PC-9 (cell line): ENCODE results near the gene STK10. TPM values are rescaled to one million over a fixed set of nuclear protein-coding genes. Genes with fewer than 3 reads are reported as not detected.

ENCODE experiments used
- BruUV-seq: library from RNA; stranded (reverse); fragments of 400-500 nt; replicated peaks from 2 replicates; lab custom pipeline; 2021; lab: Mats Ljungman, UMichigan
- CTCF ChIA-PET: fragments of 300-600 bp; sonication (Branson Sonifier 250); formaldehyde crosslinking; loops from one replicate; lab custom pipeline; 2022; ENCODE audit warnings: antibody characterized with exemption; lab: Charles Lee
- POLR2A ChIA-PET: fragments of 300-600 bp; sonication (Branson Sonifier 250); formaldehyde crosslinking; loops from one replicate; lab custom pipeline; 2022; ENCODE audit warnings: antibody characterized with exemption; ENCODE audit not compliant: unreplicated experiment; lab: Charles Lee
- DNase-seq, 2 experiments: peaks; one replicate each; pipeline versions ENCODE4 v3.0.0 to v3.0.0-alpha.2; 2015 to 2022; ENCODE audit warnings: mixed read lengths in 1 of 2
- H2AFZ ChIP-seq: fragments of 200-600 bp; sonication (generic); 2 replicates; pipeline ENCODE4 v1.8.1; 2017; ENCODE audit warnings: antibody characterized with exemption
- H3F3A ChIP-seq: fragments of 200-600 bp; sonication (generic); 2 replicates; pipeline ENCODE4 v1.8.1; 2017; ENCODE audit warnings: antibody characterized with exemption, mild to moderate bottlenecking, low read depth; ENCODE audit not compliant: insufficient read depth
- H3K27ac ChIP-seq: fragments of 200-600 bp; sonication (generic); 2 replicates; pipeline ENCODE4 v1.6.1; 2016; ENCODE audit warnings: mixed run types
- H3K27me3 ChIP-seq: fragments of 200-600 bp; sonication (generic); 2 replicates; pipeline ENCODE4 v1.6.1; 2016; ENCODE audit warnings: low read depth, mixed run types; ENCODE audit not compliant: insufficient read depth
- H3K36me3 ChIP-seq: fragments of 200-600 bp; sonication (generic); 2 replicates; pipeline ENCODE4 v1.6.1; 2016; ENCODE audit warnings: low read depth, mixed run types
- H3K4me1 ChIP-seq: fragments of 200-600 bp; sonication (generic); replicated peaks from 2 replicates; pipeline ENCODE4 v1.6.1; 2016; ENCODE audit warnings: mixed run types; ENCODE audit not compliant: insufficient read depth
- H3K4me2 ChIP-seq: fragments of 200-600 bp; sonication (generic); 2 replicates; pipeline ENCODE4 v1.6.1; 2017; ENCODE audit warnings: mixed run types
- H3K4me3 ChIP-seq: fragments of 200-600 bp; sonication (generic); 2 replicates; pipeline ENCODE4 v1.6.1; 2016; ENCODE audit warnings: mixed run types
- H3K79me2 ChIP-seq: fragments of 200-600 bp; sonication (generic); 2 replicates; pipeline ENCODE4 v1.6.1; 2017; ENCODE audit warnings: low read depth, mixed run types
- H3K9me2 ChIP-seq: fragments of 200-600 bp; sonication (generic); 2 replicates; pipeline ENCODE4 v1.8.1; 2017; ENCODE audit warnings: mild to moderate bottlenecking; ENCODE audit not compliant: insufficient read depth
- H3K9me3 ChIP-seq: fragments of 200-600 bp; sonication (generic); 2 replicates; pipeline ENCODE4 v1.8.1; 2016; ENCODE audit warnings: low read depth; ENCODE audit not compliant: insufficient read depth
- H4K20me1 ChIP-seq: fragments of 200-600 bp; sonication (generic); 2 replicates; pipeline ENCODE4 v1.8.1; 2017; ENCODE audit not compliant: insufficient read depth
- CTCF ChIP-seq: fragments of 200-600 bp; sonication (generic); conservative IDR thresholded peaks from 2 replicates; pipeline ENCODE4 v1.6.1; 2017; ENCODE audit warnings: mixed run types, antibody characterized with exemption, mild to moderate bottlenecking, moderate library complexity
- EZH2 ChIP-seq: fragments of 200-600 bp; sonication (generic); IDR thresholded peaks from 2 replicates; pipeline ENCODE4 v1.8.0; 2017; ENCODE audit warnings: antibody characterized with exemption, low read depth
- intact Hi-C: fragments of 100-400 bp; cut with micrococcal nuclease; formaldehyde crosslinking; loops from one replicate; pipeline ENCODE4 v1.10.0; 2022; ENCODE audit not compliant: unreplicated experiment
- total RNA-seq: library from RNA; stranded (reverse); gene quantifications from 2 replicates; pipeline ENCODE4 v1.2.3, GENCODE V29; 2021

STK10 gene
- total RNA-seq, 1 experiment from 2014 or later: 31.5 TPM

GRCh38 chr5:172105811-172106210 is 82.2 kb downstream of the STK10 start:
- Histone ChIP-seq H3K9me3 (no peaks in the 10 kb centered on the region), H3K27ac (no peak overlapping the region), H3K79me2 (no peaks in the 10 kb centered on the region), H3K9me2 (no peaks in the 10 kb centered on the region), H3K4me2 (no peak overlapping the region), H4K20me1 (peaks cover 3% of the 10 kb centered on the region; the same call in 1 of the 2 replicates), H3K4me1 (peaks cover 27% of the 10 kb centered on the region), H3K4me3 (no peak overlapping the region), H3F3A (peaks cover 21% of the 10 kb centered on the region), H3K27me3 (no peaks in the 10 kb centered on the region), H3K36me3 (no peaks in the 10 kb centered on the region), H2AFZ (no peak overlapping the region)
- no peak for DNase-seq
- BruUV-seq: no TSS peak
- intact Hi-C loops: loop anchor here (5.0 kb wide), 1 partner anchor 591 kb away; no protein-coding TSS in a partner anchor
- POLR2A ChIA-PET: interaction anchor here (0.7 kb wide), 1 partner anchor 99 kb away, joined by 3 read pairs; the partner anchor contains the start of gene FBXW11
- CTCF ChIA-PET: interaction anchor here (0.6 kb wide), 2 partner anchors 13 to 80 kb away, joined by 3 to 19 read pairs; no protein-coding TSS in a partner anchor
- TF ChIP-seq CTCF (no peak), EZH2 (no peak)

- no peak for DNase-seq
- Histone ChIP-seq H3K9me3 (no peaks in the 10 kb centered on the region), H3F3A (peaks cover 21% of the 10 kb centered on the region), H3K4me2 (no peak overlapping the region), H2AFZ (no peak overlapping the region), H3K9me2 (no peaks in the 10 kb centered on the region), H3K79me2 (no peaks in the 10 kb centered on the region), H3K4me3 (no peak overlapping the region), H4K20me1 (peaks cover 3% of the 10 kb centered on the region; the same call in 1 of the 2 replicates), H3K36me3 (no peaks in the 10 kb centered on the region), H3K27me3 (no peaks in the 10 kb centered on the region), H3K27ac (no peak overlapping the region), H3K4me1 (peaks cover 27% of the 10 kb centered on the region)
- POLR2A ChIA-PET: interaction anchor here (0.6 to 0.7 kb wide), 2 partner anchors 99 to 180 kb away, joined by 3 read pairs; partner anchors contain the start of gene FBXW11
- intact Hi-C loops: loop anchor here (5.0 kb wide), 2 partner anchors 193 to 592 kb away; no protein-coding TSS in a partner anchor
- CTCF ChIA-PET: no interaction called here
- BruUV-seq: no TSS peak
- TF ChIP-seq EZH2 (no peak), CTCF (no peak)
Observed at GRCh38 chr5:172104801-172105701, 83.0 kb downstream of the STK10 start.

- ChIA-PET POLR2A (no interaction called here), CTCF (no interaction called here)
- Histone ChIP-seq H3F3A (peaks cover 21% of the 10 kb centered on the region), H3K9me3 (no peaks in the 10 kb centered on the region), H3K4me3 (no peak overlapping the region), H3K79me2 (no peaks in the 10 kb centered on the region), H4K20me1 (peaks cover 3% of the 10 kb centered on the region; the same call in 1 of the 2 replicates), H3K27ac (no peak overlapping the region), H3K4me1 (peaks cover 27% of the 10 kb centered on the region), H3K27me3 (no peaks in the 10 kb centered on the region), H3K36me3 (no peaks in the 10 kb centered on the region), H3K4me2 (no peak overlapping the region), H3K9me2 (no peaks in the 10 kb centered on the region), H2AFZ (no peak overlapping the region)
- DNase-seq: peak in 1 of 2 experiments; percentile 22
- intact Hi-C loops: loop anchor here (5.0 kb wide), 1 partner anchor 192 kb away; no protein-coding TSS in a partner anchor
- BruUV-seq: no TSS peak
- TF ChIP-seq EZH2: no peak
- TF ChIP-seq CTCF: no peak
Observed at GRCh38 chr5:172104021-172104420, 84.0 kb downstream of the STK10 start.
